H1 (cell line): ENCODE measurements around the gene PTPN9. TPM values are rescaled to one million over a fixed set of nuclear protein-coding genes. Genes with fewer than 3 reads are reported as not detected.

Source experiments
- CTCF ChIA-PET: fragments of 300-600 bp; sonication (Branson Sonifier 250); formaldehyde crosslinking; loops from one replicate; lab custom pipeline; 2021; ENCODE audit not compliant: partially characterized antibody; lab: Charles Lee
- POLR2A ChIA-PET: fragments of 300-600 bp; sonication (Branson Sonifier 250); formaldehyde crosslinking; loops from one replicate; lab custom pipeline; 2021; ENCODE audit warnings: inconsistent platforms; ENCODE audit not compliant: partially characterized antibody; lab: Charles Lee
- DNase-seq, 2 experiments: peaks; one replicate each; pipeline versions ENCODE4 v3.0.0 to v3.0.0-alpha.2; 2010 to 2022; ENCODE audit warnings: low spot score in 2 of 2, low read depth in 1 of 2, mixed read lengths in 1 of 2
- FAIRE-seq: peaks from 2 replicates; lab custom pipeline; 2011; peaks lifted over from hg19 to GRCh38; lab: Jason Lieb, UNC
- H2AFZ ChIP-seq: 2 replicates; pipeline ENCODE4 v1.8.1; 2012; ENCODE audit warnings: low read length, inconsistent platforms
- H2AK5ac ChIP-seq: 2 replicates; pipeline ENCODE4 v1.6.1; 2013; ENCODE audit warnings: low read depth, low read length
- H2BK120ac ChIP-seq: replicated peaks from 2 replicates; pipeline ENCODE3; 2013; ENCODE audit warnings: low read depth, low read length, inconsistent platforms
- H2BK12ac ChIP-seq: 2 replicates; pipeline ENCODE4 v1.6.1; 2013; ENCODE audit warnings: low read depth, low read length
- H2BK15ac ChIP-seq: 2 replicates; pipeline ENCODE4 v1.6.1; 2013; ENCODE audit warnings: low read length
- H2BK20ac ChIP-seq: 2 replicates; pipeline ENCODE4 v1.6.1; 2013; ENCODE audit warnings: low read length
- H2BK5ac ChIP-seq: 2 replicates; pipeline ENCODE4 v1.6.1; 2013; ENCODE audit warnings: low read depth, low read length
- H3K14ac ChIP-seq: 2 replicates; pipeline ENCODE4 v1.6.1; 2013; ENCODE audit warnings: inconsistent platforms; ENCODE audit not compliant: insufficient read length
- H3K18ac ChIP-seq: 2 replicates; pipeline ENCODE4 v1.6.1; 2013; ENCODE audit warnings: low read length; ENCODE audit errors: extremely low read depth
- H3K23ac ChIP-seq: 2 replicates; pipeline ENCODE4 v1.6.1; 2013; ENCODE audit warnings: inconsistent platforms; ENCODE audit not compliant: insufficient read length
- H3K23me2 ChIP-seq: 2 replicates; pipeline ENCODE4 v1.6.1; 2013; ENCODE audit warnings: low read depth, low read length
- H3K27ac ChIP-seq: 2 replicates; pipeline ENCODE4 v1.6.1; 2011; ENCODE audit warnings: low read depth, low read length, inconsistent platforms
- H3K27me3 ChIP-seq, 4 experiments: replicated peaks in 1 of 4; 1 replicate in 1 of 4; 2 replicates in 3 of 4; pipeline versions ENCODE4 v1.6.1 to v1.8.1; 2011 to 2013; ENCODE audit warnings: low read length in 3 of 4, mild to moderate bottlenecking in 3 of 4, inconsistent platforms in 2 of 4, mixed read lengths in 2 of 4, moderate library complexity in 1 of 4; ENCODE audit not compliant: control insufficient read depth in 3 of 4, insufficient read depth in 3 of 4; ENCODE audit errors: extremely low read depth in 1 of 4
- H3K36me3 ChIP-seq, 4 experiments: 2 replicates each; pipeline versions ENCODE4 v1.6.1 to v1.8.1; 2011 to 2013; ENCODE audit warnings: mild to moderate bottlenecking in 4 of 4, low read length in 3 of 4, moderate library complexity in 2 of 4, control low read depth in 1 of 4, inconsistent platforms in 1 of 4; ENCODE audit not compliant: insufficient read depth in 4 of 4, control insufficient read depth in 2 of 4
- H3K4ac ChIP-seq: replicated peaks from 2 replicates; pipeline ENCODE3; 2013; ENCODE audit warnings: low read length, low read depth, mixed read lengths, inconsistent platforms; ENCODE audit not compliant: insufficient read length
- H3K4me1 ChIP-seq, 4 experiments: replicated peaks in 1 of 4; 1 replicate in 1 of 4; 2 replicates in 3 of 4; pipeline versions ENCODE4 v1.6.1 to v1.8.1; 2011 to 2013; ENCODE audit warnings: low read length in 3 of 4, inconsistent platforms in 2 of 4, mixed read lengths in 1 of 4; ENCODE audit not compliant: insufficient read depth in 4 of 4, control insufficient read depth in 3 of 4
- H3K4me2 ChIP-seq, 2 experiments: 2 replicates each; pipeline versions ENCODE4 v1.6.1 to v1.8.1; 2011 to 2013; ENCODE audit warnings: low read depth in 2 of 2, low read length in 2 of 2, control low read depth in 1 of 2, inconsistent platforms in 1 of 2, mild to moderate bottlenecking in 1 of 2; ENCODE audit not compliant: insufficient read depth in 1 of 2
- H3K4me3 ChIP-seq, 4 experiments: fragments of 200-600, 300-600 bp in 1 of 4; sonication (generic), shearing (Covaris generic), sonication (Bioruptor Twin) in 1 of 4; 2 replicates each; pipeline versions ENCODE4 v1.5.1 to v1.8.1; 2011 to 2016; ENCODE audit warnings: low read length in 4 of 4, low read depth in 3 of 4, control low read depth in 2 of 4, inconsistent platforms in 2 of 4, mild to moderate bottlenecking in 2 of 4, mixed read lengths in 1 of 4, moderate library complexity in 1 of 4; ENCODE audit not compliant: insufficient read depth in 2 of 4; ENCODE audit errors: extremely low read depth in 1 of 4
- H3K56ac ChIP-seq: replicated peaks from 2 replicates; pipeline ENCODE3; 2013; ENCODE audit warnings: low read depth, mild to moderate bottlenecking, mixed read lengths, low read length, inconsistent platforms; ENCODE audit not compliant: insufficient read length
- H3K79me1 ChIP-seq: 2 replicates; pipeline ENCODE4 v1.6.1; 2013; ENCODE audit warnings: low read depth, low read length, control low read depth
- H3K79me2 ChIP-seq, 2 experiments: 2 replicates each; pipeline versions ENCODE4 v1.6.1 to v1.8.1; 2012 to 2013; ENCODE audit warnings: low read length in 2 of 2, mild to moderate bottlenecking in 2 of 2, inconsistent platforms in 1 of 2; ENCODE audit not compliant: insufficient read depth in 2 of 2, control insufficient read depth in 1 of 2
- H3K9ac ChIP-seq, 4 experiments: replicated peaks in 1 of 4; 1 replicate in 1 of 4; 2 replicates in 3 of 4; pipeline versions ENCODE4 v1.6.1 to v1.8.1; 2011 to 2013; ENCODE audit warnings: low read depth in 3 of 4, low read length in 3 of 4, control low read depth in 2 of 4, mild to moderate bottlenecking in 2 of 4, moderate library complexity in 2 of 4, inconsistent platforms in 1 of 4; ENCODE audit errors: extremely low read depth in 1 of 4
- H3K9me3 ChIP-seq, 2 experiments: 2 replicates each; pipeline versions ENCODE4 v1.6.1 to v1.8.1; 2012 to 2013; ENCODE audit warnings: mild to moderate bottlenecking in 2 of 2, moderate library complexity in 2 of 2, control low read depth in 1 of 2, inconsistent platforms in 1 of 2, low read depth in 1 of 2, low read length in 1 of 2, mixed read lengths in 1 of 2; ENCODE audit not compliant: insufficient read depth in 2 of 2
- H4K20me1 ChIP-seq, 2 experiments: replicated peaks in 1 of 2; 2 replicates each; pipeline versions ENCODE3 to v1.8.1; 2011 to 2013; ENCODE audit warnings: inconsistent platforms in 2 of 2, low read length in 2 of 2, mild to moderate bottlenecking in 1 of 2; ENCODE audit not compliant: insufficient read depth in 2 of 2, control insufficient read depth in 1 of 2
- H4K5ac ChIP-seq: 2 replicates; pipeline ENCODE4 v1.6.1; 2013; ENCODE audit warnings: low read length, low read depth, mixed read lengths, inconsistent platforms; ENCODE audit not compliant: insufficient read length
- H4K8ac ChIP-seq: 2 replicates; pipeline ENCODE4 v1.8.0; 2013; ENCODE audit warnings: mild to moderate bottlenecking, moderate library complexity, low read length, inconsistent platforms; ENCODE audit not compliant: insufficient read depth; ENCODE audit errors: extremely low read depth
- H4K91ac ChIP-seq: replicated peaks from 2 replicates; pipeline ENCODE3; 2013; ENCODE audit warnings: low read length, mixed read lengths, inconsistent platforms; ENCODE audit not compliant: insufficient read length
- ATF3 ChIP-seq: IDR thresholded peaks from 2 replicates; pipeline ENCODE4 v1.6.1; 2011; ENCODE audit warnings: low read depth, mild to moderate bottlenecking, low read length; ENCODE audit not compliant: insufficient read depth
- BACH1 ChIP-seq: IDR thresholded peaks from 2 replicates; pipeline ENCODE4 v1.6.1; 2012; ENCODE audit warnings: low read length, improper control_type of control experiment
- PHF8 ChIP-seq: fragments of 200-600 bp; sonication (generic); conservative IDR thresholded peaks from 2 replicates; pipeline ENCODE4 v1.7.1; 2012; ENCODE audit warnings: low read depth, mild to moderate bottlenecking, inconsistent platforms, low read length, moderate library complexity
- POLR2AphosphoS5 ChIP-seq: IDR thresholded peaks from 2 replicates; pipeline ENCODE4 v1.6.1; 2011; ENCODE audit warnings: low read depth, low read length
- SIN3A ChIP-seq, 2 experiments: IDR thresholded peaks in 1 of 2; conservative IDR thresholded peaks in 1 of 2; 2 replicates each; pipeline ENCODE4 v1.6.1; 2011 to 2012; ENCODE audit warnings: low read length in 2 of 2, improper control_type of control experiment in 1 of 2, low read depth in 1 of 2, mild to moderate bottlenecking in 1 of 2
- WGBS, 2 experiments: shearing (Covaris generic) in 1 of 2; methylation state at CpG; one replicate each; pipeline versions ENCODE4 v1.1.6 to v1.1.7; 2013 to 2015; ENCODE audit warnings: low lambda C conversion rate in 2 of 2, mixed read lengths in 2 of 2, inconsistent platforms in 1 of 2, low coverage in 1 of 2, missing lambda C conversion rate in 1 of 2; ENCODE audit not compliant: insufficient replicate concordance in 2 of 2, insufficient coverage in 1 of 2, insufficient read length in 1 of 2; ENCODE audit errors: extremely low coverage in 1 of 2, missing lambda C conversion rate in 1 of 2; 5-methylcytosine and 5-hydroxymethylcytosine counted together
- polyA plus RNA-seq, 7 experiments: library from polyadenylated mRNA; depleted of rRNA in 3 of 7; stranded (reverse) in 5 of 7; unstranded in 2 of 7; fragments of >200 nt in 5 of 7; fragments of 200-250 nt in 2 of 7; gene quantifications; 1 replicate in 5 of 7; 2 replicates in 1 of 7; 4 replicates in 1 of 7; pipeline versions ENCODE4 v1.2.1 to v1.2.3, GENCODE V29; 2011 to 2013; ENCODE audit warnings: missing spikeins in 2 of 7, mixed read lengths in 2 of 7
- total RNA-seq: library from RNA; stranded (reverse); fragmentation: NEBNext Ultra II Directional; extraction: Animal tissue kit (Norgen Biotek cat#: 25700); gene quantifications from 2 replicates; pipeline ENCODE4 v1.2.1, GENCODE V29; 2021

PTPN9 gene
- total and polyA plus RNA-seq, 2 of the 8 experiments (the other 6 are each of a cell fraction or from before 2014, with no cell fraction given) = 46.6 to 57.4 TPM

- no peak for DNase-seq
- H2BK20ac ChIP-seq = no peak overlapping the region
- TF ChIP-seq ATF3 (no peak), PHF8 (peak; percentile 69; the same call in 1 of the 2 replicates), POLR2AphosphoS5 (peak; percentile 47; the same call in 1 of the 2 replicates), SIN3A (conservative IDR thresholded peaks at IDR 0.05 in 1 of 2, IDR thresholded peaks at IDR 0.05 in 1 of 2; ENCODE audit: low read depth in 1 of 2, low read length in 2 of 2) (0 out of 4 replicates have a peak, but pooled peaks of 1 of the 2 experiments have one; percentile 33), BACH1 (no peak)
- TF ChIP-seq, all 59 proteins: peak for 3
- no peak overlapping the region for H2BK12ac ChIP-seq
- H4K8ac ChIP-seq = peak overlapping the region; percentile 96
- H2AK5ac ChIP-seq = no peak overlapping the region
- peak overlapping the region; percentile 95 for H4K5ac ChIP-seq
- ChIA-PET POLR2A (interaction anchor here (0.7 to 5.0 kb wide), 13 partner anchors 8 to 228 kb away, joined by 3 to 25 read pairs (median 4); partner anchors contain the start of genes IMP3, PTPN9, SNUPN and SNX33), CTCF (interaction anchor here (1.2 to 2.4 kb wide), 3 partner anchors 81 to 197 kb away, joined by 3 to 7 read pairs (median 4); partner anchors contain the start of gene MAN2C1)
- no peaks in the 10 kb centered on the region for H3K27me3 ChIP-seq
- peak overlapping the region; percentile 76 to 97 (median 81) for H3K4me3 ChIP-seq
- H2BK5ac ChIP-seq = peak overlapping the region; percentile 88; the same call in 1 of the 2 replicates
- H2BK15ac ChIP-seq = no peak overlapping the region
- no peak overlapping the region for H3K23ac ChIP-seq
- peak overlapping the region; percentile 79 to 90 (median 83) for H3K9ac ChIP-seq
- H3K79me2 ChIP-seq = peaks cover 32 to 48% of the 10 kb centered on the region in 2 experiments
- peak overlapping the region; percentile 85 for H4K91ac ChIP-seq
- peak overlapping the region; percentile 97 for H3K4ac ChIP-seq
- no peak overlapping the region for H2BK120ac ChIP-seq
- H3K56ac ChIP-seq = peak overlapping the region; percentile 83
- 6% methylated on average over 9 of the region's 45 CpGs; no CpG with 5 or more reads in 1 of the 2 experiments for WGBS, 2 experiments
- H4K20me1 ChIP-seq = peaks cover 15 to 19% of the 10 kb centered on the region in 2 experiments
- peak overlapping the region in 1 of 2 experiments; percentile 61 for H3K4me2 ChIP-seq
- peak overlapping the region; percentile 85 for H3K27ac ChIP-seq
- H3K18ac ChIP-seq = peak overlapping the region; percentile 88; the same call in 1 of the 2 replicates
- no peak overlapping the region for H2AFZ ChIP-seq
- H3K14ac ChIP-seq = no peak overlapping the region
- H3K79me1 ChIP-seq = 0 out of 2 replicates have a peak, but pooled peaks cover 2% of the 10 kb centered on the region
- H3K4me1 ChIP-seq = peaks cover 0 to 3% (median 1%) of the 10 kb centered on the region in 4 experiments; a peak in 1 of 7 replicates
- no peaks in the 10 kb centered on the region for H3K36me3 ChIP-seq
- H3K9me3 ChIP-seq = no peaks in the 10 kb centered on the region
- FAIRE-seq = no peak
- H3K23me2 ChIP-seq = peaks cover 20% of the 10 kb centered on the region
These were observed 127.9 kb downstream of the PTPN9 start for GRCh38 chr15:75451202-75451673.
